OCI-LY3 (cell line): ENCODE results near the gene CDH4.

ENCODE experiments used
- H2AFZ ChIP-seq: fragments of 200-600, 300-600 bp; shearing (Covaris generic); 2 replicates; pipeline ENCODE4 v1.6.0; 2014; ENCODE audit warnings: antibody characterized with exemption, low read depth, low read length
- H3K27ac ChIP-seq: fragments of 200-600, 300-600 bp; sonication (generic); 2 replicates; pipeline ENCODE4 v1.5.1; 2014; ENCODE audit warnings: mild to moderate bottlenecking, low read length, moderate library complexity, mixed read lengths
- H3K27me3 ChIP-seq: fragments of 200-600, 300-600 bp; sonication (generic); 2 replicates; pipeline ENCODE4 v1.6.1; 2014; ENCODE audit warnings: low read depth, low read length, mixed read lengths
- H3K36me3 ChIP-seq: fragments of 200-600, 300-600 bp; sonication (generic); replicated peaks from 2 replicates; pipeline ENCODE3; 2014; ENCODE audit warnings: low read depth, low read length, mixed read lengths
- H3K4me1 ChIP-seq: fragments of 300-600, 200-600 bp; sonication (generic); 2 replicates; pipeline ENCODE4 v1.6.1; 2014; ENCODE audit warnings: low read length, mixed read lengths
- H3K4me2 ChIP-seq: fragments of 200-600, 300-600 bp; sonication (generic); 2 replicates; pipeline ENCODE4 v1.6.1; 2014; ENCODE audit warnings: low read length, mixed read lengths
- H3K4me3 ChIP-seq: fragments of 300-600, 200-600 bp; sonication (generic); 2 replicates; pipeline ENCODE4 v1.5.1; 2014; ENCODE audit warnings: antibody characterized with exemption, mild to moderate bottlenecking, low read length, moderate library complexity
- H3K79me2 ChIP-seq: fragments of 300-600, 200-600 bp; shearing (Covaris generic); 2 replicates; pipeline ENCODE4 v1.6.1; 2014; ENCODE audit warnings: mild to moderate bottlenecking, low read length, mixed read lengths
- H3K9ac ChIP-seq: fragments of 300-600, 200-600 bp; shearing (Covaris generic); 2 replicates; pipeline ENCODE4 v1.6.0; 2014; ENCODE audit warnings: mild to moderate bottlenecking, low read length, moderate library complexity
- H3K9me3 ChIP-seq: fragments of 200-600, 300-600 bp; shearing (Covaris generic); 2 replicates; pipeline ENCODE4 v1.6.1; 2014; ENCODE audit warnings: low read length, mixed read lengths; ENCODE audit not compliant: insufficient read depth
- H4K20me1 ChIP-seq: fragments of 200-600, 300-600 bp; sonication (generic); 2 replicates; pipeline ENCODE4 v1.6.1; 2016; ENCODE audit warnings: low read length, mixed read lengths; ENCODE audit not compliant: insufficient read depth
- EZH2phosphoT487 ChIP-seq: fragments of 200-600 bp; shearing (Covaris generic); IDR thresholded peaks from 2 replicates; pipeline ENCODE4 v1.6.1; 2018; ENCODE audit warnings: antibody characterized with exemption, mixed run types, low read depth
- TF ChIP-seq, protein P1 (sequence below): fragments of 200-600, 300-600 bp; sonication (generic); IDR thresholded peaks from 2 replicates; pipeline ENCODE4 v1.5.1; 2014; ENCODE audit warnings: antibody characterized with exemption, low read length, low read depth

CDH4 gene

DNA sequence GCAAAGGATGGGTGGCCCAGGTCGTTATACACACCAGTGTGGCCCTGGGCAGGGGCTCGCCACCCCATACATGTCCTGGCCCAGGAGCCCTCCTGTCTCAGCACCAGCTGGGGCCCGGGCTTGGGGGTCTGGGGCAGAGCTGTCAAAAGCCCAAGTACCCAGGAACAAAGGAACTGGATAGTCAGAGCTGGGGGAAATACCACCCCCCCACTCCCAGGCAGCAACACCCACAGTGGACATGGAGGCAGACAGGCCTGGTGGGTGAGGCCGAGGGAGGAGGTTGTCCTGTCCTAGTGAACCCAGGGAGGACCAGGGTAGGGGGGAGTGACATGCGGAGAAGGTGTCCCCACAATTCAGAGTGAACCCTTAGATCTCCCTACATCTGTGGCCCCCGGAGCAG, 406.5 kb downstream of the CDH4 start:
- H3K27me3 ChIP-seq = no peaks in the 10 kb centered on the region
- H3K9ac ChIP-seq = no peak overlapping the region

GRCh38 chr20:61659246-61659993, 407.4 kb downstream of the CDH4 start:
- H3K27ac ChIP-seq = no peak overlapping the region
- H3K9me3 ChIP-seq = no peaks in the 10 kb centered on the region
- no peaks in the 10 kb centered on the region for H3K27me3 ChIP-seq
- no peak overlapping the region for H3K9ac ChIP-seq
- no peak overlapping the region for H2AFZ ChIP-seq
- no peak overlapping the region for H3K4me2 ChIP-seq
- no peaks in the 10 kb centered on the region for H3K79me2 ChIP-seq
- TF ChIP-seq, protein P1, sequence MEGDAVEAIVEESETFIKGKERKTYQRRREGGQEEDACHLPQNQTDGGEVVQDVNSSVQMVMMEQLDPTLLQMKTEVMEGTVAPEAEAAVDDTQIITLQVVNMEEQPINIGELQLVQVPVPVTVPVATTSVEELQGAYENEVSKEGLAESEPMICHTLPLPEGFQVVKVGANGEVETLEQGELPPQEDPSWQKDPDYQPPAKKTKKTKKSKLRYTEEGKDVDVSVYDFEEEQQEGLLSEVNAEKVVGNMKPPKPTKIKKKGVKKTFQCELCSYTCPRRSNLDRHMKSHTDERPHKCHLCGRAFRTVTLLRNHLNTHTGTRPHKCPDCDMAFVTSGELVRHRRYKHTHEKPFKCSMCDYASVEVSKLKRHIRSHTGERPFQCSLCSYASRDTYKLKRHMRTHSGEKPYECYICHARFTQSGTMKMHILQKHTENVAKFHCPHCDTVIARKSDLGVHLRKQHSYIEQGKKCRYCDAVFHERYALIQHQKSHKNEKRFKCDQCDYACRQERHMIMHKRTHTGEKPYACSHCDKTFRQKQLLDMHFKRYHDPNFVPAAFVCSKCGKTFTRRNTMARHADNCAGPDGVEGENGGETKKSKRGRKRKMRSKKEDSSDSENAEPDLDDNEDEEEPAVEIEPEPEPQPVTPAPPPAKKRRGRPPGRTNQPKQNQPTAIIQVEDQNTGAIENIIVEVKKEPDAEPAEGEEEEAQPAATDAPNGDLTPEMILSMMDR = no peak
- TF ChIP-seq EZH2phosphoT487 = no peak
- no peaks in the 10 kb centered on the region for H3K4me1 ChIP-seq
- H3K4me3 ChIP-seq = no peak overlapping the region
- no peaks in the 10 kb centered on the region for H4K20me1 ChIP-seq
- no peaks in the 10 kb centered on the region for H3K36me3 ChIP-seq

More for the DNA sequence above, 406.5 kb downstream of the CDH4 start:
- no peak for TF ChIP-seq EZH2phosphoT487
- TF ChIP-seq, protein P1 = no peak
- Histone ChIP-seq H4K20me1 (no peaks in the 10 kb centered on the region), H3K36me3 (no peaks in the 10 kb centered on the region), H3K4me3 (no peak overlapping the region), H3K4me2 (no peak overlapping the region), H3K4me1 (no peaks in the 10 kb centered on the region), H3K27ac (no peak overlapping the region), H3K79me2 (no peaks in the 10 kb centered on the region), H3K9me3 (no peaks in the 10 kb centered on the region), H2AFZ (no peak overlapping the region)

DNA sequence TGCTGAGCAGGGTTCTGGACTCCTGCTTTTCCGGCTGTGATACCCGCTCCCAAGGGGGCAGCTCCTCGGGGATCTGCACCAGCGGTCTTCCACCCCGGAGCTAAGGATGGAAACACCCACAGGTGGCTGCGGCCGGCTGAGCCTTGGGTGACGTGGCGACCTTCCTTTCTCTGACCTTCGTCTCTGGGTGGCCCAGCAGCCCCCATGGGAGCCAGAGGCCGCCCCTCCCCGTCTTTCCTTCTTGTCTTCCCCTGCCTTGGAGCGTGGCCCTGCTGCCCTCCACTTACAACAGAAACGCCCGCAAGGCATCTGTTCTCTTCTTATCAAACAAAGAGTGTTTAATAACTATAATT, 407.9 kb downstream of the CDH4 start:
- H3K4me2 ChIP-seq = no peak overlapping the region
- H3K79me2 ChIP-seq = no peaks in the 10 kb centered on the region
- H3K9ac ChIP-seq = no peak overlapping the region
- H2AFZ ChIP-seq = no peak overlapping the region
- TF ChIP-seq, protein P1 = no peak
- no peak for TF ChIP-seq EZH2phosphoT487
- no peaks in the 10 kb centered on the region for H3K9me3 ChIP-seq
- H3K36me3 ChIP-seq = no peaks in the 10 kb centered on the region
- H3K27me3 ChIP-seq = no peaks in the 10 kb centered on the region
- H3K27ac ChIP-seq = no peak overlapping the region
- no peak overlapping the region for H3K4me3 ChIP-seq
- H4K20me1 ChIP-seq = no peaks in the 10 kb centered on the region
- H3K4me1 ChIP-seq = no peaks in the 10 kb centered on the region

DNA sequence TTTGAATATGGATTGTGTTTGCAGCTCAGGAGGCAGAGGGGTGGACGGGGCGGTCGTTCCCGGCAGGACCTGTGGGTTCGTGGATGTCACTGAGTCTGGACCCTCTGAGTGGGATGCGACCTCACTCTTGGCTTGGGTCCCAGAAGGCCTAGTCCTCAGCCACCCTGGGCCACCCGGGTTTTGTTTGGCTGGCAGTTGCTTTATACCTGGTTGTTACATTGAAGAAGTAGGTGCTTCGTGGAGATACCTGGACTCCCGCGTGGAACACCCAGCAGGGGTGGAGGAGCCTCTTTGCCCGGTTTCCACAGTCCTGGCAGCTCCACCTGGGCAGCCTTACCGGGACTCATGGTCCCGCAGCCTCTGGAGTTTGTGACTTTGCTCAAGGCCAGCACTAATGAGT, 408.5 kb downstream of the CDH4 start:
- Histone ChIP-seq H3K79me2 (no peaks in the 10 kb centered on the region), H3K36me3 (no peaks in the 10 kb centered on the region), H3K27me3 (no peaks in the 10 kb centered on the region), H3K4me3 (no peak overlapping the region), H3K4me1 (no peaks in the 10 kb centered on the region), H3K27ac (no peak overlapping the region), H3K9ac (no peak overlapping the region), H3K9me3 (no peaks in the 10 kb centered on the region), H4K20me1 (no peaks in the 10 kb centered on the region), H2AFZ (no peak overlapping the region), H3K4me2 (no peak overlapping the region)
- TF ChIP-seq EZH2phosphoT487 = no peak
- TF ChIP-seq, protein P1 = no peak
